Anterior cingulate cortex (tissue), 58 donors: ENCODE results near the gene TSPAN1.
A peak's percentile ranks its signal among the peaks of the same experiment; 100 is the strongest.

Experiments
- DNase-seq, 58 donors: peaks; one replicate each; lab custom pipeline; 2025; lab: John Stamatoyannopoulos, UW

The TSPAN1 gene

DNA sequence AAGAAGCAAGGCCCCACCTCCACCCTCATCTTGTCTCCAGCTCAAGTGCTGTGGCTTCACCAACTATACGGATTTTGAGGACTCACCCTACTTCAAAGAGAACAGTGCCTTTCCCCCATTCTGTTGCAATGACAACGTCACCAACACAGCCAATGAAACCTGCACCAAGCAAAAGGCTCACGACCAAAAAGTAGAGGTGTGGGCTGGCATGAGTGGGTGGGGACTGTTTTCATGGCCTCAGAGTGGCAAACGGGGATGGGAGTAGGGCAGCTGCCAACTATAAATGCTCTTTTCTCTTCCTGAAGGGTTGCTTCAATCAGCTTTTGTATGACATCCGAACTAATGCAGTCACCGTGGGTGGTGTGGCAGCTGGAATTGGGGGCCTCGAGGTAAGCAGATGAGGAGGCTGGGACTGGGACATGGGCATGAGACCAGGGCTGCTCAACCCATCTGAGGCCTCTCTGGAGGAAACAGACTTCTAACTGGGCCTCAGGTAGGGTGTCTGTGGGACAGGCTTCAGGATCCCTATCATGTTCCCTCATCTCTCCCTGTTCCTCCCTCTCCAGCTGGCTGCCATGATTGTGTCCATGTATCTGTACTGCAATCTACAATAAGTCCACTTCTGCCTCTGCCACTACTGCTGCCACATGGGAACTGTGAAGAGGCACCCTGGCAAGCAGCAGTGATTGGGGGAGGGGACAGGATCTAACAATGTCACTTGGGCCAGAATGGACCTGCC is 10.2 kb downstream of the TSPAN1 start:
- DNase-seq: peak in 2 of 58 donors; percentile 8 to 28

DNA sequence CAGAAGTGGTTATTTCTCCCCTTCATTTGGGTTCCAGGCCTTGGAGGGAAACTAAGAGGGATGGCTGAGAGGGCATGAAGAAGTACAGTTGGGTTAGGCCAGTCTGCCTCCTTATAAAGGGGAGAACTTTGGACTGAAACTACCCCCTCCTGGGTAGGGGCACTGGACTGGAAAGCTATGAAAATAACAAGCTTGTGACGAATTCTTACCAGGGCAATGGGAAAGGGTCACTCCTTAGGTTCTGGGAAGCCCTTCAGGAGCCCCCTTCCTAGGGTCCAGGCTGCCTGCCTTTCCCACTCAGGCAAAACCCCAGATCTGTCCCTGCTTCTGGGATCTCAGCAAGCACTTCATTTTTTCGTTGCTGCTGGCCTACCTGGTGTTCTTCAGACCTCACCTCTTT is 11.2 kb downstream of the TSPAN1 start:
- no peak for DNase-seq

DNA sequence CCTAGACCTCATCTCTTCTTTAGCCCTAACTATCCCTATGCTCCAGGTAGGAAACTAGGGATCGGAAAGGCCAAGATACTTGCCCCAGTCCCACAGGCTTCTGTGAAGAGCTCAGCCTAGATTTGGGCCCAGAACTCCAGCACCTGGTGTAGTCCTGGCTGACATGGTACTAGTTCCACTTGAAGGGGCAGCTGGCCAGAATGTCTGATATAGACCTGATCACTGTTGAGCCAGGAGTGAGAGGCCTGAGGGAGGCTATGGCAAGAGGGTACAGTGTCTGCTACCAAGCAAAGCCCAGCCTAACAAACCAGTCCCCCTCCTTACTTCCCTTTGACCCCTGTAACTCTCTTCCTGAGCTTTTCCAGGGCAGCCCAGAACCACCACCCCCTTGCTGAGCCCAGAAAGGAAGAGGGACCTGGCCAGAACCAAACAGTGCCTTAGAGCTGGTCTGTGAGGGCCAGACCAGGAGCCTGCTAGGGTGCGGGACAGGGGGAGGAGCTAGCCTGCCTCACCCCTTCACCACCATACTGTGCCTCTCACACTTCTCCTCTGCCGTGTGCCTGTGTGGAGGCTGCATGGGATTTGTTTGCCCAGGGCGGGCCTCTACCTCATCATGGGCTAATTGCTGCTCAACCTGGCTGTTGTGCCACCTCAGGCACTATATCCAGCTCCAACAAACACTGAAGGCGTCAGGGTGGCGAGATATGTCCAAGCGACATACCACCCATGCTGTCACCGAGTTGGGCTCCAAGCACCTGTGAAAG is 12.4 kb downstream of the TSPAN1 start:
- no peak for DNase-seq

GRCh38 chr1:46188295-46189030 is 13.6 kb downstream of the TSPAN1 start:
- DNase-seq: no peak

GRCh38 chr1:46190539-46190938 is 15.7 kb downstream of the TSPAN1 start:
- no peak for DNase-seq

DNA sequence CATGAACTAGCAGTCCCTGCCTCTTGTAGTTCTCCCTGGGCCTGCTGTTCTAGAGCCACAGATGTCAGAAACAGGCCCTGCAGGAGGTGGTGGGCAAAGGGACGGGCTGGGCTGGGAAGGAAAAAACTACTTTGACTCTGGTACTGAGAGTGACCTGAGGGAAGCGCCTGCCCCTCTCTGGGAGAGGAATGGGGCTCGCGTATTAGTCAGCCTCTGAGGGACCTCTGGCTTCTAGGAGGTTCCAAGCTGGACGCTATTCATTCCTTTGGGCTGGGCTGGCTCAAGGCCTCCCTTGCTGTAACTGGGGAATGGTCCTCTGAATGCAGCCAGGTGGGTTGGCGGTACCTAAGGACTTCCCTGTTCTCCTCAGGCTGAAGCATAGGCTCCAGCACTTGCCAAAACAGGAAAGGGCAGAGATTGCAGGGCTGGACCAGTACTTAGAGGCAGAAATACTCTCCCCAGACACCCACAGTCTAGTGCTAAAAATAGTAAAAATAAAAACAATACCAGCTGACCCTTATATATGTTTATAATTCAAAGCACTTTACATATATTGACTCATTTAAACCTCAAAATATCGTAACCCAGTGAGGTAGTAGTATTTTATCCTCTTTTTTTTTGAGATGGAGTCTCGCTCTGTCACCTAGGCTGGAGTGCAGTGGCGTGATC is 16.3 kb downstream of the TSPAN1 start:
- no peak for DNase-seq

GRCh38 chr1:46192171-46192570 is 17.3 kb downstream of the TSPAN1 start:
- no peak for DNase-seq

- DNase-seq: no peak
Measured at GRCh38 chr1:46193285-46193684, 18.4 kb downstream of the TSPAN1 start.

DNA sequence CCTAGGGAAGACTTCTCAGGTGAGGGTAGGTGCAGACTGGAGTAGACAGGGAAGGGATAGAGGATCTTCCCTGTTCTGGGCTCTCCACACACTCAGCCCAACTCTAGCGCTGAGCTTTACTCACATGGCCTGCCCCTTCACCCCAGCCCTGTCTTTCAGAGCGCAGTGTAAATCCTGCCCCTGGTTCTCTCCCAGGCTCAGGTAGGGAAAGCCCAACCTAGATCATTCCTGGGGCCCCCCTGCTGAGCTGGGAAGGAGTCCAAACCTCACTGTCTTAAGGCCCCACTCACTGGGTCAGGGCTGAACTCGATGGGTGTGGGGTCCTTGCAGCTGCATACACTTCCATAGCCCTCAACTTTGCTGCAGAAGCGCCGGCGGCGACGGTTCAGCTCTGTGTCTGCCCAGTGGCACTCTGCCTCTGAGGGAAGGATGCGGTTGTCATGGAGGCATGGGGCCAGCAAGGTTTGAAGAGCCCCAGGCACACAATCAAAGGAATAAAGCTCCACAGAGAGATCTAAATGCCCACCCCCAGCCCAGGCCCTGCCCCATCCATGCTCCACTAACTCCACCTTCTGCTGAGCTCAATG is 19.2 kb downstream of the TSPAN1 start:
- DNase-seq: no peak

DNA sequence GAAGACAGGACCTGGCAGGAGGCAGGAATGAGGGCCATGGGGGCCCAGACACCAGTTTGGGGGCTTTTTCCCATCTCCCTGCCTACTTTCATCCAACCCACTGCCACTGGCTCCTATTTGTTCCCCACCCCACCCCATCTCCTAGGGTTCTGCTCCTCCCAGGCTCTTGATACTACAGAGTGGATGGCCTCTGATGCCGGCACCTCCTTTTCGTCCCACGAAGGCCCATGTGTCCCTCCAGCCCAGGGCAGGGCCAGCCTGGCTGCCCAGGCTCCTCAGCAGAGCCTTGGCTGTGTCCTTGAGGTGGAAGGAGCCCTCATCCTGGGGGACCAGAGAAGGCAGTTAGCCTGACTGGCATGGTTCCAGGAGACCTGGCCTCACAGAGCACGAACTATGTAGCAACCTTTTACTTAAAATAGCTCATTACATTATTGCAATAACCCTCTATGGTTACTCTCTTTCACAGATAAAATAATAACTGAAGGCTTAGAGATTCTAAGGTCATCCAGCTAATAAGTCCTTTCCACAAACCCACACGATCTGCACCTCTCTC is 19.8 kb downstream of the TSPAN1 start:
- DNase-seq: no peak

GRCh38 chr1:46196609-46197008 is 21.7 kb downstream of the TSPAN1 start:
- no peak for DNase-seq

- no peak for DNase-seq
Measured at GRCh38 chr1:46197560-46197963, 22.7 kb downstream of the TSPAN1 start.

DNA sequence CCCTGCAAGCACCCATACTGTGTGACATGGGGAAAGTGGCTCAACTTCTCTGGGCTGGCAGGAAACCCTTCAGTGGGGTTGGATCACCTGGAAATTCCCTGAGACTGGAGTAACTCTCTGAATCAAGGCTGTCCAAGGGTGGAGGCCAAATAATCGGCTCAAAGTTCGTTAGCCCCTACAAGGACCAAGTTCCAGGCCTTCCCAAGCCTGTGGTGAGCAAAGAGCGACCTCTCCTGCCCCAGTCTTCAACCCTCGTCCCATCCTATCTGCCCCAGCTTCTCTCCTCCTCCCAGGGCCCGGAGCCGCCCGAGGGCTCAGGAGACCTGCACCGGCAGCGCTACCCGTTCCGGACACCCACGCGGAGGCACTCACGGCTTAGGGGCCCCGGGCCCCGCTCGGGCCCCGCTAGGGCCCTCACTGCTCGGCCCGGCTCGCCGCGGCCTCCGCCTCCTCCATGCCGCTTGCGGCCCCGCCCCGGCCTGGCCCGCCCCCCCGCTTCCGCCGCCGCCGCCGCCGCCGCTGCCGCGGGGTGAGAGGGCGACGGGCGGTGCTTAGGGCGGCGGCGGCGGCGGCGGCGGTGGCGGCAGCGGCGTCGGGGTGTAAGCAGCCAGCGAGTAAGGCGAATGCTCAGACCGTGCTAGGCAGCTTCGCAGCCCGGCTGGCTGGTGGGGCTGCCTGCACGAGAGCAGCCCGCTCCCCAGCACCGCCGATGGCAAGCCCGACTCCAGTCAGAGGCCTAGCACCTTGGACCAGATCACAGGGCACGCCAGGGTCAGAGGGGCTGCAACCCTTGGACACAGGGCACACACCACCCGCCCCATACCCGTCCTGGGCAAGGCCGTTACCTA is 23.3 kb downstream of the TSPAN1 start, which contains the start of gene POMGNT1:
TSS of gene POMGNT1 (minus strand) at position 471 of the 848 bp plus-strand sequence. CDS start 613 bp downstream, outside the sequence.
- DNase-seq: peak in 43 of 58 donors; percentile 19 to 72 (median 52)

DNA sequence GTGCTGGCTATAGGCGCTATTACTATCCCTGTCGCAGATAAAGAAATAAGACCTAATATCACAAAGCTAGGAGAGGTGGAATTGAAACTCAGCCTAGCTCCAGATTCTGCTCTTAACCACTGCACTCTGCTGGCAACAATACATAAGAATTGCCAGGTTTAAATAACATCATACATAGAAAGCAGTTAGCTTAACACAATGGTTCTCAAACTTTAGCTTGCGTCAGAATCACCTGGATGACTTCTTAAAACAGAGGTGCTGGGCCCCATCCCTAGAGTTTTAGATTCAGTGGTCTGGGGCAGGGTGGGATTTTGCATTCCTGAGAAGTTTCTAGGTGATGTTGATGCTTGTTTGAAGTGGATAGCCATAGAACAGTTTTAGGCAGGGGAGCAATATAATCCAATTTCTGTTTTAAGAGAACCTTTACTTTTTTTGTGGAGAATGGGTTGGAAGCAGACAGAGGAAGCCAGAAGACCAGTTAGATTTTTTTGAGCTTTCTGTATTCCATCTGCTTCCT is 24.4 kb downstream of the TSPAN1 start:
- DNase-seq: no peak

- DNase-seq: peak in 7 of 58 donors; percentile 19 to 64 (median 45)
Measured at GRCh38 chr1:46203738-46204405, 29.0 kb downstream of the TSPAN1 start.

GRCh38 chr1:46204406-46204742 is 29.5 kb downstream of the TSPAN1 start:
- DNase-seq: peak in 18 of 58 donors; percentile 20 to 55 (median 32)

GRCh38 chr1:46205141-46205540 is 30.3 kb downstream of the TSPAN1 start:
- no peak for DNase-seq

GRCh38 chr1:46205791-46206190 is 30.9 kb downstream of the TSPAN1 start:
- DNase-seq: no peak
